ENCODE data around the gene SLC45A2.

- TF ChIP-seq CTCF (IDR thresholded peaks at IDR 0.05; ENCODE audit: low read depth, low read length, poor library complexity, severe bottlenecking) (no peak), EZH2phosphoT487 (IDR thresholded peaks at IDR 0.05; ENCODE audit: borderline replicate concordance, low read length) (no peak)
Observed at GRCh38 chr5:33994845-33995244, 10.4 kb upstream of the SLC45A2 start.

Measured in DOHH2 (cell line).